NCI-H524 treated with DMSO at 0.1 percent for 48 hours (cell line): ENCODE results near the gene PLXNA3.
"Not testable (repeated sequence)": the region's sequence is repeated elsewhere in the genome, so short reads cannot be mapped to it uniquely, and the experiment has no call there.

Experiments used
- DNase-seq: peaks from one replicate; lab custom pipeline; 2025; lab: John Stamatoyannopoulos, UW

PLXNA3 gene

GRCh38 chrX:154478728-154479622, 20.9 kb downstream of the PLXNA3 start, which contains the start of gene LAGE3:
Gene LAGE3 (minus strand): TSS chrX:154479281. CDS start chrX:154478915, 366 bp downstream.
- peak; percentile 7 for DNase-seq

GRCh38 chrX:154481195-154481594, 23.1 kb downstream of the PLXNA3 start:
- no peak for DNase-seq

- DNase-seq = no peak
These were observed 24.0 kb downstream of the PLXNA3 start for GRCh38 chrX:154481911-154482601.

GRCh38 chrX:154482786-154483185, 24.7 kb downstream of the PLXNA3 start:
- no peak for DNase-seq

- DNase-seq = no peak
These were observed 25.2 kb downstream of the PLXNA3 start for GRCh38 chrX:154483325-154483724.

DNA sequence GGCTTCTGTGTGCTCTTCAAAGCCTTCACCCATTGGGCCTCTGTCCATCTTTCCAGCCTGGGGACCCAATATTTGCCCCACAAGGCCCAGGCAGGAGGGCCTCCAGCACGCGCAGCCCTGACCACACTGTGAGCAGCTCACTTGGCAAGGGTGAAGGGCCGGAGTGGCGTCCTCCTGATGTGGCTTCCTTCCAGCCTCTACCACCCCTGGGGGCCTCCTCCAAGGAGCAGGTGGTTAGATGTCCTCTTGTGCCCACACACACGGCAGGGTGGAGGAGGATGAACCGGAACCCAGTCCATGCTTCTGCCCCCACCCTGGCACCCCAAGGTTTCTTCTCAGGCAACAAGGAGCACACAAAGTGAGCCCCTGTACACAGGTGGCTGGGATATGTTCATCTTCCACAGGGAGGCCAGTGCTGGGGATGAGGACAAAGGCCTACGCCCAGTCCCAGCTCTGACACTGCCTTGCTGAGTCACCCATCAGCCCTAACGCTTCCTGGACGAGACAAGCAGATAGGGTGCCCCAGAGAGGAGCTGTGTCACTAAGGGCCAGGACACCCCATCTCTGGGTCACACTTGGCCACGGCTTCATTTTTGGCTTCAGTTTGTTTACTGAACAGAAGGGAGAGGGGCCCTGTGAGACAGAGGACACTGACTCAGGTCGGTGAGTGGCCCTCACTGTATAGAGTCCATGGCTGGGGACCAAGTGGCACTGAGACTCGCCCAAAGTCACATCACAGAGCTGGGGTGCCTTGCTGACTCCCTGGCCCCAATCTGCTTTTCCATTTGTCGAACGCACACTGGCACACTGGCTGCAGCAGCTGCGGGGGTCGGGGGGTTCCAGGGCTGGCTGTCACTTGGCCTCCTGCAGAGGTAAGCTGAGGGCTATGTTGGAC, 26.4 kb downstream of the PLXNA3 start:
- no peak for DNase-seq

GRCh38 chrX:154485150-154486051, 27.3 kb downstream of the PLXNA3 start:
- no peak for DNase-seq

- no peak for DNase-seq
These were observed 27.9 kb downstream of the PLXNA3 start for GRCh38 chrX:154486052-154486395.

DNA sequence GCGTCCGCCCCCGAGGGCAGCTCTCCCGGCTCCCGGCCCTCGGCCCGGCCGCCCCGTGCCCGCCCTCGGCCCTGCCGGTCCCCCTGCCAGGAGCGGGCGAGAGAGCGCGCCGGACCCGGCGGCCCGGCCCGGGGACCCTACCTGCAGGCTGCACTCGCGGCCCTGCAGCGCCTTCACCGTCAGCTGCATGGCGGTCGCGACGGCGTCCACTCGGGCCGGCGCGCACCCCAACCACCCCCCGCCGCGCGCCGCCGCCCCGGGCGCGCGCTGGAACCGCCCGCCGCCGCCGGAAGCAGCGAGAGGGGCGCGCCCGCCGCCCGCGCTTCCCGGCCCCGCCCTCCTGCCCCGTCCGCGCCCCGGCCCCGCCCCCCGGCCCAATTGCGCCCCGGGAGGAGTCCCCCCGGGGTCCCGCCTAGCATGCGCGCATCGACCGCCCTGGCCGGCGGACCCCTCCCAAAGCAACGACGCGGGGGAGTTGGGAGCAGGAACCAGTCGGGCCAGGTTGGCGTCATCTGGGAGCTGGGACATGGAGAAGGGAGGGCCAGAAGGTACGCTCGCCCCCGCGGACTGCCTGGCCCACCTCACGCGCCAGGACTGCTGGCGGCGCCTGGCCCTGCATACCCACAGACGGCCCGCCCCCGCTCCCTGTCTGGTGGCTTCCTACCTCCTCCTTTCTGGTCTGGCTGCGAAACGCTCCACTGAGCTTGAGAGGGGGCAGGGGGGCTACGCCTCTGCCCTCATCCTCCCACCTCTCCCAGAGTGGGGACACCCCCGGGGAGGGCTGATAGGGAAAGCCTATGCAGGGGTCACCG, 28.5 kb downstream of the PLXNA3 start, which contains the start of gene UBL4A:
UBL4A (minus strand) TSS at position 220 of the 812 bp plus-strand sequence; CDS start at position 189, 31 bp downstream.
- peak; percentile 29 for DNase-seq

DNA sequence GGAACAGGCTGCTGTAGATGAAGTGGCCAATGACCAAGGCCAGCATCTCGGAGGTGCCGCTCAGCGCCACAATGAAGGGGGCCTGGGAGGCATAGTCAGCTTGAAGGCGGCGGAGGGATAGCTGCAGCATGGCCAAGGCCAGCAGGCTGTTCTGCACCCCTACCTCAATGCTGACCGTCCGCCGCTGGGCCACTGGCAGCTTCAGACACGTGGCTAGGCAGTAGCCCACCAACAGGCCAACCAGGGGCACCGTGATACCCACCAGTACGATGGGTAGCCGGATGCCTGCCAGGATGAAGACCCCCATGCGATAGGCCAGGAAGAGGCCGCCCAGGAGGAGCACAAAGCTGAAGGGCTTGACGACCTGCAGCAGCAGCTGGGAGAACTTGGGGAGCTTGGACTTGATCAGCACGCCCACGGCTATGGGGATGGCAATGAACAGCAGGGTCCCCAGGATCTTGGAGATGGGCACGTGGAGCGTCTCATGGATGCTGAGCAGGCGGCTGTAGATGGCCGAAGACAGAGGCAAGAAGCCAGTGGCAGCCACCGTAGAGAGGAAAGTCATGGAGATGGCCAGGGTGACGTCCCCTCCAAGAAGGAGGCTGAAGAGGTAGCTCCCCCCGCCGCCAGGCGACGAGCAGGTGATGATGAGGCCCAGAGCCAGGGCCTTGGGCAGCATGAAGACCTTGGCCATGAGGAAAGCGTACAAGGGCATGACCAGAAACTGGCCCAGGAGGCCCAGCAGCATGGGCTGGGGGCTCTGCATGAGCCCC, 29.6 kb downstream of the PLXNA3 start:
- no peak for DNase-seq

- DNase-seq = no peak
These were observed 30.4 kb downstream of the PLXNA3 start for GRCh38 chrX:154488336-154489075.

DNA sequence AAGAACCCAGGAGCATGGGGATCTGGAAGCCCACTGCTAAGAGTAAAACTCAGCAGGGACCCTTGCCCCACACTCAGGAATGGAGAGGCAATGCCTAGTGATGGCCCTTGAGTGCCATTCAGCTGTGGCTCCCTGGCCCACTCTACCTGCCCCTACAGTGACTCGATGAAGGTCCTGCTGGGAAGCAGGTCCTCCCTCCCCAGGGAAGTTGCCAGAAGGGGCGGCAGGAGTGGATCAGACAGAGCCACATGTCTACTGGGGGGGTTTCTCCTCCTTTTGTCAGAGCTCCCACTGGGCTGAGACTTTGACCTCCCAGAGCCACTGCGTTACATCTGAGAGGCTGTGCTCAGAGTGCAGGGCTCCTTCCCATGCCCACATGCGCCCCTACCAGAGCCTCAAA, 31.1 kb downstream of the PLXNA3 start:
- no peak for DNase-seq

DNA sequence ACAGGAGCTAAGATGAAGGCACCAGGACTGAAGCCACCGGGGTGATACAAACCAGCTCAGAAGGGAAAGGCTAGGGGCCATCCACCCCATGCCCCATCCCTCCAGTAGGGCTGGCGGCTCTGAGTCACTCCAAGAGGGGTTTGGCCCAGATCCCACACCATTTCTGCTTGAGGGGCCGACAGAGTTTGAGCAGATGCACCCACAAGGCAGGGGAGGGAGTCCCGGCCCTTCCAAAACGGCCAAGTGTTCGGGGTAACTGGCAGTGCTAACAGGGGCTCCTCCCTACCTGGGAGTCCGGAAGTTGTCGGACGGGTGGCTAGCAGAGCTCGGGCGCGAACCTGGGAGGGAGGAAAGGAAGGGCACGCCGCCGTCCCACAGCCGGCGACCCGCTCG, 31.9 kb downstream of the PLXNA3 start:
- DNase-seq = no peak

GRCh38 chrX:154490414-154491083, 32.5 kb downstream of the PLXNA3 start, which contains the start of gene SLC10A3:
Gene SLC10A3 (minus strand): TSS chrX:154490629. CDS start chrX:154488940, 1,689 bp downstream.
- DNase-seq = peak; percentile 64

- no peak for DNase-seq
These were observed 36.6 kb downstream of the PLXNA3 start for GRCh38 chrX:154494715-154495114.

- no peak for DNase-seq
These were observed 37.4 kb downstream of the PLXNA3 start for GRCh38 chrX:154495472-154495922.

DNA sequence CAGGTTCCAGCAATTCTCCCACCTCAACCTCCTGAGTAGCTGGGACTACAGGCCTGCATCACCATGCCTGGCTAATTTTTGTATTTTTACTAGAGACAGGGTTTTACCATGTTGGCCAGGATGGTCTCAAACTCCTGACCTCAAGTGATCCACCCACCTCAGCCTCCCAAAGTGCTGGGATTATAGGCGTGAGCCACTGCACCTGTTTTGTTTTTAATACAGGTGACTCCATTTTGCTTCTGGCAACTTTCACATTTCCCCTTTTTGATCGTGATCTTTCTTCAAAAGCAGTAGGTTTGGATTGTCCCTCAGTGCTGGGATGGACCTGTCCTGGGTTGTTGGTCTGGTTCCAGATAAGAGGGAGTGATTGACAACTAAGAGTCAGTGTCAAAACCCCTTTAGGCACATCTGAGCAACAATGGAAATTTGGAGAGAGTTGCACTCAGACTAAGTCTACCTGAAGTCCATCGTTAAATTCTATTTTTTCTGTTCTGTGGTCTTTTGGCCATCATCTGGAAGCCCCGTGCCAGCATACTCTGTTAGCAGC, 38.6 kb downstream of the PLXNA3 start:
- DNase-seq = not testable (repeated sequence)
